GM18502 (cell line): ENCODE results near the gene DOCK4.

ENCODE experiments used
- ATAC-seq: cut with Tn5 transposase; IDR thresholded peaks from one replicate; pipeline ENCODE4 v1.9.1; 2021; ENCODE audit warnings: mild to moderate bottlenecking; ENCODE audit not compliant: unreplicated experiment, poor library complexity

DOCK4 gene

DNA sequence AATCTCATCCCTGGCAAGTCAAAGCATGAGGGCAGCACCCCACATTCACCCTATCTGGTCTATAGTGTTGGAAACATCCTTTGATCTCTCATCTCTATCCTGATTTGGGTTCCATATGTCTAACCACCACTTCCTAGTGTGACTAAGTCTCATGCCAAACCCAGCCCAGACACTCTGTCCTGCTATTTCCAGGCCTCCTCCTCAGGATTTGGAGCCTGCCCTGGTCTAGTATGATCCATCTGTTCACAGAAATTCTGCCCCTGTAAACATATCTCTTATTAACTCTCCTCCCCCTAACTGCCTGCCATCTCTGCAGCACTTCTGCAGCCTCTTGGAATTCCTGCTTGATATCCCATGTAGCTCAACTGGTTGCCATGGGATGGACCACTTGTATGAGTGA, 323.0 kb downstream of the DOCK4 start:
- ATAC-seq: no peak

DNA sequence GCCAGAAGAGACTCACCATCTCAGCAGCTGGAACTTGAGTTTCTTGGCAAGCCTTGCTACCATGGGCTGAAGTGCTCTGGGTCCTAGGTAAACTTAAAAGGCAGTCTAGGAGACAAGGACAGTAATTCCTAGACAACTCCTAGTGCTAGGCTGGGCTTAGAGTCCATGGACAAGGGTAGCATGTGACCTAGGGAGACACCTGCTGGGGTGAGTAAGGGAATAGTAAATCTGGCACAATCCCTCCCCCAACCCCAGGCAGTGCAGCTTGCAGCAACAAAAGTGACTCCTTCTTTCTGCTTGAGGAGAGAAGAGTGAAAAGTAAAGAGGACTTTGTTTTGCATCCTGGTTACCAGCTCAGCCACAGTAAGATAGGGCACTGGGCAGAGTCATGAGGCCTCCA, 327.4 kb downstream of the DOCK4 start:
- ATAC-seq: no peak

DNA sequence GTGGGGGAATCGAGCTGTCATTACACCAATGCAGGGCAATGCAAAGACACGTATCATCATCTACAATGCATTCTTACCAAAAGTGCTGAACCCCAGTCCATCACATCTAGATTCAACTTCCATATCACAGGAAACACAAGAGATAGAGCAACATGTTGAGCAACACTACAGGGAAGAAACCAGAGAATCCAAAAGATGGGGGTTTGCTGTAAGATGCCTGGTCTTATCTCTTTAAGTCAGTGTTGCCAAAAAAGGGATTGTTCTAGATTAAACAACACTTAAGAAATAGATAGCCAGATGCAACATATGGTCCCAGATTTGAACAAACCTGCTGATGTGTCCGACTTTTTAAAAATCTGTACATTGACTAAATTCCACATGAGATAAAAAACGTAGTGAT, 328.3 kb downstream of the DOCK4 start:
- no peak for ATAC-seq

DNA sequence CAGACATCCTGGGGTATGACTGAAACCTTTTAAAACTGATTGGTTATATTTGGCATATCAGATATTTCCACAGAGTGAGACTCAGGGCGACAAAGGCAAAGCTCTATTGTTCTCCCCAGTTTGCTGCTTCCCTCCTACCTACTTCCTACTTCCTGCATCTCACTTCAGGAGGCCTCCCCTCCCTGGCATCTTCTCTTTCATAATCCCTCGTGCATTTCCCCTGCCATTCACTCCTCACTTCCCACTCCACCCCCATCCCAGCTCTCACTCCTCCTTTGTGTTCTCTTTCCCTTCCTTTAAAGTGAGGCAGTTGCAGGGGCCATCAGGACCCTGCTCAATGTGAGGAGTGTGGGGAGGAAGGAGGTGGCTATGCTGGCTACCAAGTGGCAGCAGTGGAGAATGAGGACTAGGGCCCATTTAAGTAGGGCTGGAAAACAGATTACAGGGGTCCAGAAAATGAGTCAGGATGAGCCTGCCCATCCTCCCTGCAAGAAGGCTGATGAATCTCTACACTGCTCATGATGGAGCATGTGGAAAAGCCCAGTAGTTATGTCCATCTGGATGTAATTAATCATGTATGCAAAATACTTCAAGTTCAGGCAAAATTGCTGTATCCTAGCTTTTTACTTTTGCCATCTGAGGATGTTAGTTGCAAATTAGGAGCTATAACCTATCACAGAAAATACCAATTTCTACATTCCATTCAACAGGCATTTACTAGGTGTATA, 332.1 kb downstream of the DOCK4 start:
- no peak for ATAC-seq

DNA sequence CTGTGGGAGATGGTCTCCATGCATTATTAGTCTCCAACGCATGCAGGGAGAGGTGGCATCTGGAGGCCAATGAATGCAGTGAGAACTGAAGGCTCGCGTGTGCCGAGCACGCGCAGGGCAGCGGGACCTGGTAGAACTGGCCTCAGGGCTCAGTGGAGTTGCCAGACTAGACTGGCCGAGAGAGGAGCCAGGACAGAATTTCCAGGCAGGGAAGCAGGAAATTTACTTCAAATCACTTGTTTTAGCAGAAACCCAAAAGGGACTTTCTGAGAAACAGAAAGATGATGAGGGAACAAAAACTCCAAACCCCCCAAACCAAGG, 332.9 kb downstream of the DOCK4 start:
- no peak for ATAC-seq

DNA sequence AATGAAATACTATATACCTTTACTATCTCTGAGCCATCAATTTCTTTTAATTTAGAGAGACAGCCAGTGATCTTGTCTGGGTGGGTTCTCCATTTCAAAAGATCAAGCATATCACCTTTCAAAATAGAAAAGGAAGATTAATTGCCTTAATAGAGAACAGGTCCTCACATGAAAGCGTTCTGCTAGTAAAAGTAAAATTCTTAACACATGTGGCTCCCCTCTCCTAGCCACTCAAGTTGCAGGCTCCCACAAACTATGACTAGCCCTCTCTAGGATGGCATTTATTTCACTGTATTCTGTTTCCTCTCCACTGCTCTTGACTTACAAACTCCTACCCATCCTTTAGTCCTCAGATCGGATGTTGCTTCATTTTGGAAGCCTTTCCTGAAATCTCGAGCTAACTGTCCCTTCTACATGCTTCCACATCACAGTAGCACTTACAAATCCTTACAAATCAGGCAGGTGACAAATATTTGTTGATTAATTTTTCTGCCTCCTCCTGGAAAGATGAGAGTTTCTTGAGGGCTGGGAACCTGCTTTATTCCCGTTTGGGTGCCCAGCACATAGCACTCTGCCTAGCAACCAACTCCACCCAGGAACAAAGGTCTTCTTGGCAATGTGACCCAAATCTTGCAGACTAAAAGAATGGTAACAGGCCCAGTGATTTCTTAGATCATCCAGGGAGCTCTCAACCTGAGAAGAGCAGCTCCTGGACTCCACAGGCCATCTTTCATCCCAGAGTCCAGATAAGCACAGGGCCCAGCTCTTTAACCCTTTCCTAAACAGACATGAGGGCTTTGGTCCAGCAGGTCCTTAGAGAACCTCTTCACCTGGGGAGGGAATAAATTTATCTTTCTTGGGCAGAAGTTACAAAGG, 333.5 kb downstream of the DOCK4 start:
- ATAC-seq: no peak

DNA sequence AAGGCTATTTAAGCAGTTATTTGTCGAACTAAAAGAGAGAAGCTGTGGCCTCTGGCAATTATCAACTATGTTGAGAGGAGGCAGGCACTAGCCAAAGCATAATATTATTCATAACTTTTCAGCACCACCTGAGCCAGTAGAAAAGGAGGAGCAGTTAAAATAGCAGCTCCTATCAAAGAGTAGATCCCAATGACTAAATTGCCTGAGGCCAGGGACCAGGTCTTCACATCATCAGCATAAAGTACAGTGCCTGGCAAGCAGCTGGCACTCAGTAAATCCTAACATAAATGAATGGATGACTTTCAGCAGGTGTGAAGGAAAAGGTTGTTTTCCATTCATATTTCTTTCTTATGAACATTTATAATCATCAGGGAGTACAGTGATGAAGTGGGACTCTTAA, 334.9 kb downstream of the DOCK4 start:
- no peak for ATAC-seq

DNA sequence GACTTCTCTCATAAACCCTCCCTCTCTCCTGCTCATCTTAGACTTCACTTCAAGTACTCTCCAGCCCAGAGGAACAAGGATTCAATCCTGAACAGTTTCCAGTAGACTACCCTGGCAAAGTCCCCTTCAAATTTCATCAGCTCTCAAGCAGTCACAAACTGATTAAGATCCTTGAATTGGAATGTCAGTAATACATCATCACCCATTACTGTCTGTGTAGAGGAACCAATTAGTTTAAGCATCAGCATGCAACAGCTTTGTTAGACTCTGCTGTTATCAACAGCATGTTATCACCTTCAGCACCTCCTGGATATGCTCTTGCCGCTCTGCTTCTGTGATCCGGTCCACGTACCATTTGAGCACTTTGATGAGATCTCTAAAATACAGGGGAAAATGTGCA, 336.9 kb downstream of the DOCK4 start:
- ATAC-seq: no peak

DNA sequence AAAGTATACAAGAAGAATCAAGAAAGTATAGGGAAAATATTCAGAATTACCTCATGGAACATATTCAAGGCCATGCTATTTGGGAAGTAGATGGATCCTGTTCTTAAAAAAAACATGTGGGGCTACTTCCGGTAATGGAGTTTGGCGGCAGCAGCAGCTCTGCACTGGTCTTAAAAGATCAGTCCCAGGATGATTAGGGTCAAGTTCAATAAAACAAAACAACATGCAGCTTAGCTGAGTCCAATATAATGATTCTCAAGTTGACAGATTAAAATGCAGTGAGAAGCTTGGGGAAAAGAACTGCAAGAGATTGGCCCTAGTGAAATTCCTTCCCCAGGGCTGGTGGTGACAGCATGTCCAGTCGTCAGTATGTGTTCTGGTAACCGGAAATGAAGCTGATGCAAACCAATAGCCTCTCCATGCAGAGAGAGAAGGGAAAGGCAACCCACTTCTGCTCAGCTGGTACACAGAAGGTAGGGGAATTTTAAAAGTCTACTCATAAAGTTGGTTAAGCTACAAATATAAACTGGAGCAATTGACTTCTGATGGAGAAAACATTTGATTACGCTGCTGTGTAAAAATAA, 338.8 kb downstream of the DOCK4 start:
- no peak for ATAC-seq

DNA sequence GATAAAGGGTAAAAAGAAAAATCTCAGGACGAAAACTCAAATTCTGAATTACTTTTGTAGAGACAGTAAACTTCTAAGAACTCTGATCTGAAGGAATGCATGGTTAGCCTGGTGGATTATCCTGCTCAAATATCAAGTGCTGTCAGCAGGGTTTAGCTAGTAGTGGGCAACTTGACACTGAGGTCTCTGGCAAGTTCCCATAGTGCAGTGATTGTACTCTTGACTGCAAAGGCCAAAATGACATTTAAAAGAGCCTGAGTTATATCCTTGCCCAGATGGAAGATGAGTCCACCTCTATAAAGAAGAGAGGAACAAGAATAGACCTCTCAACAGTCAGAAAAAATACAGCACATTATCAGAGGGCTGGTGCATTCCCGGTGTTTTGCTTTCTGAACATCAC, 339.4 kb downstream of the DOCK4 start:
- no peak for ATAC-seq

DNA sequence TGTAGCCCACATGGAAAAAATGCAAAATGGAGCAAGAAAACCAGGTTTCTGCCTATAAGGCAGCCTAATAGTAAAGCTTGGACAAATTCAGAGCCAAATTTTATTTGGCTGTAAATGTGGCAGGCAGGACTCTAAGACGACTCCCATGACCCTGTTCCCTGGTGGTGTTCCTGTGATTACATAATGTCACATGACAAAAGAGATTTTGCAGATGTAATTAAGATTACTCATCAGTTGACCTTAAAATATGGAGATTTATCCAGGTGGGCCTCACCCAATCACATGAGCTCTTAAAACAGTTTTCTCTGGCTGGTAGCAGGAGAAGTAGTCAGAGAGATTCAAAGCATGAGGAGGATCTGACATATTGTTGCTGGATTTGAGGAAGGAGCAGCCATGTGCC, 340.8 kb downstream of the DOCK4 start:
- no peak for ATAC-seq

DNA sequence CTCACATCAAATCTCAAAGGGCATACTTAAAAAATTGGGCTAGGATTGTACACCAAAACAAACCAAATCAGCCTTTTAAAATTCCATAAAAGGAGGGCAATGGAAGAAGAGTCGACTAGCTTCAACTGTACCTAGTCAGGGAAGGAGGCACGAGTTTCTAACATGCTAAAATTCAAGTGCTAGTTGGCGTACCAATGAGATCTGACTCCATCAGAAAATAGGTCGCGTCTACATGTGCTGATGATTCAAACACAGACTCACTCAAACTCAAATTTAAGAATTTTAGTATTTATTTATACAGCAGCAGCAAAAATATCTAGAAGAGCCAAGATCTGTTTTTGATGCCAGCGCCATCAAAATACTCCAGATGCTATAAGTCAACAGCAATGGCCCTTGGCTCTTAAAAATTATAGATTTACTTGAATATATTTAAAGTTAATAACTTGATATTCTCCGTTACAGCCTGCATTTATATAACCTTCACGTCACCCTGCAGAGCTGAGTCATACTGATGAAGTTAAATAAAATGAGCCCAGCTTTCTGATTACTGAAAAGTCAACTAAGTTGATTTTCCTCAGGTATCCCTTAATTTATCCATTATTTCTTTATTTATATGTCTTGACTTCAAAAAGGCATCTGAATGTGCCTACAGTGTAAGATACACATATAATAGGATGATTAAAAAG, 341.8 kb downstream of the DOCK4 start:
- ATAC-seq: no peak

DNA sequence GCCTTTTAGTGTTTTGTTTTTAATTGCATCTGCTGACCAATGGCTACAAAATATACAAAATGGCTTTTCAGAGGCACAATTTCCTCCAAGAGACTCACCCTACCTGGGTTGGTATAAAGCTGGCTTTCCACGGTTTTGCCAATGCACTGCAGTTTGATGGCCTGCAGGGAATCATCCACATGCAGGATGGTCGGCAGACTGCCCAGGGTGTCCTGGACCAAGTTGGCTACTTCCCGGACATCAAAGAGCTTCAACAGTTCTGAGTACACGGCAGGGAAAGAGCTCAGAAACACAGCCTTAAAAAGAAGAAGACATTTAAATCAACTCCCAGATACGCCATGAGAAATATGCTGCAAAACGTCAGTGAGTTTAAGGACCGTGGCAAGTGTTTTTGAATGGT, 342.9 kb downstream of the DOCK4 start:
- no peak for ATAC-seq

DNA sequence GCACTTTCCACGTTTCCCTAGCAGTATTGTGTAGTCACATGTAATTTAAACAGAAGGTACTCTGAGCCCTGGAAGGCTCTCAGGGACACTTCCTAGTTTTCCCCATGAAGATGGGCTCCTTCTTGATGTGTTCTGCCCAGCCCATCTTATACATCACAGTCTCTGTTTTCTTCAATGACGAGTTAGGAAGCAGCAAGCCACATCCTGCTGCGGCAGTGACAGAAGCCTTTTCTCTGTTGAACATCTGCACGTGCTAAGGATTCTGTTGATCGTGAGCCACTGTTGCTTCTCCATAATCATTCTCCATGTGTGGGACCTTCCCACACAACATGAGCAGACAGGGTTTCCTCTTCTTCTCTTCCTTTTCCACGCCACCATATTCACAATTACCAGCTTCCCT, 346.0 kb downstream of the DOCK4 start:
- ATAC-seq: no peak

DNA sequence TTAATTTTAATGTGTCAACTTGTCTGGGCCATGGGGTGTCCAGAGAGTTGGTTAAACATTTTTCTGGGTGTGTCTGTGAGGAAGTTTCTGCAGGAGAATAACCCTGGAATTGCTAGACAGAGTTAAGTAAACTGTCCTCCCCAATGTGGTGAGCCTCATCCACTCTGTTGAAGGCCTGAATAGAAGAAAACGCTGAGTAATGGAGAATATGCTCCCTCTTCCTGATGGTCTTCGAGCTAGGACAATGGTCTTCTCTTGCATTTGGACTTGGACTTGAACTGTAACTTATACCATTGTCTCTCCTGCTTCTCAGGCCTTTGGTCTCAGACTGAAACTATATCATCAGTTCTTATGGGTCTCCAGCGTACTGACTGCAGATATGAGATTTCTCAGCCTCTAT, 347.9 kb downstream of the DOCK4 start:
- ATAC-seq: no peak

DNA sequence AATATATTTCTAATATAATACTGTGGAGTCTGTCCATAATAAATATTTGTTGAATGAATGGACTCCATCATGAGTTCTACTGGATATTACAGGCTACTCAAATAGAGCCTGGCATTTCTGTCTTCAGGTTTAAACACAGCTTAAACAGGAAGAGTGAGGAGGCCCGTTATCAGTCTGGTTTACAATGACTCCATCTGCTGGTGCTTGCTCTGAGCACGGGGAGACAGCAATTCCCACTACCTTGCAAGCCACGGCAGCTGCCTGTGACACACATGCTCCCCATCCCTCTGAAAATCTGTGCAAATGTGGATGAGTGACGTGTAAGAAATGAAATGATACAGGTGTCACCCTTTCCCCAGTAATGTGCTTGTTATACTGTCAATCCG, 350.4 kb downstream of the DOCK4 start:
- ATAC-seq: no peak

DNA sequence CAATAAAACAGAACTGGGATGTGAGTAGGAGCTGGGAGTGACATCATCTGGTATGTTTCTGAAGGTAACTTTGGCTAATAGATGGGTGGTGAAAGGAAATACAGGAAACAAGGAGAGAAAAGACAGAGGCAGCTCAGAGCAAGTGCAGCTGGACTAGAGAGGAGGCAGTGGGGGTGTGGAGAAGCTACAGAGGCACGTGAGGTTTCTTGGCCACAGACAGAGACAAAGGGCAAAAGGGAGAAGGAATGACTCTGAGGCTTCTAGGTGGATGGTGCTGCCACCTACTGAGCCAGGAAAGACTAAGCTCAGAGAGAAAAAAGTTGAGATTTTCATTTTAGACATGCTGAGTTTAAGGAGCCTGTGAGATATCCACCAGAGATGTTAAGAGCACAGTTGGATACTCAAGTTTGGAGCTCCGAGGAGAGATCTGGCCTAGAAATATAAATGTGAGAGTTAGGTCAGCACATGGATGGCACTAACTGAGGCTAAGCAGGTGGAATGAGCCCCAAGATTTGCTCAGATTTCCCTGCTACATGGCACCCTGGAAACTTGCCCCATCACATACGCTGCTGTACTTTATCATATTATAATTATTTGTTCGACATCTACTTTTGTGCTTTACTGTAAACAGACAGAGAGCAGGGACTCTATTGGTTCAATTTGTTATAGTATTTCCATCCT, 350.9 kb downstream of the DOCK4 start:
- peak; percentile 91 for ATAC-seq

DNA sequence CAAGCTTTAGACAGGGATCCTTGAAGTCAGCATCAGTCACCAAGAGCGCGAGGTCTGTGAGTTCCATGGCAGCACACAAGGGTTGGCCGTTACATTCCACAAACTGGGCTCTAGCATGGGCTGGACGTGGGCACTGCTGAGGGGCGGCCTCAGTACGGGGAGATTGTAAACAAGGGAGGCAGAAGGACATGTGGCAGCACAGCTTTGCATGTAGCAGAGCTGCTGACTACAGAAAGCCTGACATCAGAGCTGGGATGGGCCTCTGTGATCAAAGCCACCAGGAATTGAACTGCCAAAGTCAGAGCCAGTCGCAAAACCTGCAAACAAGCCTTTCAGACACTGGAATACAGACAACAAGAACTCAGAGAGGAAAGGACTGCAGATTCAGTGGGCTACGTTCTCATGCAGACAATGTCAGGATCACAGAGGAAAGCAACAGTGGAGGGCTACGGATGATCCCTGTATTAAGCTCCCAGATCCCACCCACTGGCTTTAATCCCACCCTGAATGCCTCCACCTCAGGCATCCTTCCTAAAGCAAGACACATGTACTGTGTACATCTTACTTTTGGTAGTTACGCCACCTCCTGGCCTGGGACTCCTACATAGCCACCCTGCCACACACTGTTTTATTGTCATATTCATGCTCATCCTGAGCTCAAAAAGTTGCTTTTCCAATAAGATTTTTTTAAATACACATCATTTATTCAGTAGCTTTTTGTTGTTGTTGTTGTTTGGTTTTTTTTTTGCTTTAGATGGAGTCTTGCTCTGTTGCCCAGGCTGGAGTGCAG, 352.8 kb downstream of the DOCK4 start:
- no peak for ATAC-seq

DNA sequence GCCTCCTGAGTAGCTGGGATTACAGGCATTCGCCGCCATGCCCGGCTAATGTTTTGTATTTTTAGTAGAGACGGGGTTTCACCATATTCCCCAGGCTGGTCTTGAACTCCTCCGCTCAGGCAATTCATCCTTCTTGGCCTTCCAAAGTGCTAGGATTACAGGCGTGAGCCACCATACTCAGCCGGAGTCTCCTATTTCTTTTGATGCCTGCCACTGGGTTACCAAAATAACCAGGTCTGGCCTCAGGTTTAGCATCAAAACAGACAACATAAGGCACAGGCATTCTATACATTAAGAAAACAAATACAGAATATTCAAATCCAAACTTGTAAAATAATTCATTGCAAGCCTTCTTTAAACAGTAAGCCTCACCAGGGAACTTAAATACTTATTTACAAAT, 354.1 kb downstream of the DOCK4 start:
- no peak for ATAC-seq

DNA sequence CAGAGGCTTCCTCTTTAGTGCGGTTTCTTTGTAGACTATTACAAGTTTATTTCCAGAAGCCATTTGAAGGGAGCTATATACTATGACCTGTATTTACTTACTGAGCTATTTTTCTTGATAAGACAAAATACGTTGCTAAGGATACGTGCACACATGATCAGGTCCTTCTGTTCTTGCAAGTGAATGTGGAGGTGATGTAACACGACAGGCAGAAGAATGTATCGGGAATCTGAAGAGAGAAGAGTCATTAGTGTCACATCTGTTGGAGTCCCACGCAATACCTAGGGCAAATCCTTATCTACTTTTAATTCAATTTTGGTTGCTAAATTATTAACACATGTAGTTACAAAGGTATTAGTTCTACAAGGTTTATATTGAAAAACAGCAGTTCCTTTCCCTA, 359.3 kb downstream of the DOCK4 start:
- no peak for ATAC-seq
